ENCODE data around the gene GPI. TPM values are rescaled to one million over a fixed set of nuclear protein-coding genes. Genes with fewer than 3 reads are reported as not detected.

GPI gene
- total and polyA plus RNA-seq, 2 of the 13 experiments (the other 11 are each of a cell fraction or from before 2014, with no cell fraction given) = 147 to 167 TPM

GRCh38 chr19:34404109-34404909, 39.3 kb downstream of the GPI start, which contains the start of gene PDCD2L (continued):
- TF ChIP-seq KLF15 (CRISPR knock-in tag; IDR thresholded peaks at IDR 0.05; ENCODE audit: borderline replicate concordance) = peak; percentile 71
- TF ChIP-seq ZSCAN22 (CRISPR knock-in tag; IDR thresholded peaks at IDR 0.05) = no peak
- TF ChIP-seq EZH2 (conservative IDR thresholded peaks at IDR 0.05; ENCODE audit: low read depth, low read length) = no peak
- TF ChIP-seq RNF2 (conservative IDR thresholded peaks at IDR 0.05; ENCODE audit: low read depth) = peak; percentile 86
- 0 out of 2 replicates have a peak, but pooled peaks have one; percentile 57 for TF ChIP-seq ZNF318 (CRISPR knock-in tag; IDR thresholded peaks at IDR 0.05)
- peak; percentile 51 for TF ChIP-seq ZNF609 (CRISPR knock-in tag; IDR thresholded peaks at IDR 0.05; ENCODE audit: borderline replicate concordance)
- no peak for TF ChIP-seq NR3C1 (CRISPR knock-in tag; IDR thresholded peaks at IDR 0.05)
- TF ChIP-seq POLR2A (IDR thresholded peaks at IDR 0.05; ENCODE audit: insufficient read depth in 1 of 2, low read depth in 2 of 2, low read length in 2 of 2) = peak; percentile 79 to 84
- TF ChIP-seq THAP11 (CRISPR knock-in tag; IDR thresholded peaks at IDR 0.05) = peak; percentile 64
- TF ChIP-seq ZNF709 (CRISPR knock-in tag; IDR thresholded peaks at IDR 0.05) = peak; percentile 77
- 0 out of 2 replicates have a peak, but pooled peaks have one; percentile 26 for TF ChIP-seq FOSL2 (CRISPR knock-in tag; IDR thresholded peaks at IDR 0.05)
- no peak for TF ChIP-seq ATF1 (CRISPR knock-in tag; IDR thresholded peaks at IDR 0.05)
- TF ChIP-seq TEAD3 (CRISPR knock-in tag; optimal IDR thresholded peaks at IDR 0.05; ENCODE audit: borderline replicate concordance) = peak; percentile 35
- peak; percentile 89 for TF ChIP-seq RBFOX2 (IDR thresholded peaks at IDR 0.05; ENCODE audit: low read depth, low read length)
